DND-41 (cell line): Measurements from ENCODE around the gene SYNCRIP.
"Not testable (repeated sequence)": the region's sequence is repeated elsewhere in the genome, so short reads cannot be mapped to it uniquely, and the experiment has no call there.

Source experiments
- ATAC-seq: fragments of 200-7000 bp; cut with Tn5 transposase; 3 replicates; pipeline ENCODE4 v1.9.1; 2021; ENCODE audit warnings: low read depth; ENCODE audit not compliant: insufficient read depth
- DNase-seq: peaks from one replicate; pipeline ENCODE4 v3.0.0-alpha.2; 2020
- H2AFZ ChIP-seq: 2 replicates; pipeline ENCODE4 v1.6.0; 2012; ENCODE audit warnings: low read depth, low read length
- H3K27ac ChIP-seq: 2 replicates; pipeline ENCODE4 v1.5.1; 2012; ENCODE audit warnings: low read length, inconsistent platforms
- H3K27me3 ChIP-seq: fragments of 200-600 bp; sonication (generic); 2 replicates; pipeline ENCODE4 v1.6.0; 2012; ENCODE audit warnings: low read length, mild to moderate bottlenecking, inconsistent platforms; ENCODE audit not compliant: insufficient read depth, poor library complexity
- H3K36me3 ChIP-seq: 2 replicates; pipeline ENCODE4 v1.5.1; 2012; ENCODE audit warnings: low read length, inconsistent platforms; ENCODE audit not compliant: insufficient read depth
- H3K4me1 ChIP-seq: 2 replicates; pipeline ENCODE4 v1.5.1; 2012; ENCODE audit warnings: mild to moderate bottlenecking, low read length; ENCODE audit not compliant: insufficient read depth
- H3K4me2 ChIP-seq: 2 replicates; pipeline ENCODE4 v1.6.0; 2012; ENCODE audit warnings: mild to moderate bottlenecking, moderate library complexity, low read length, inconsistent platforms; ENCODE audit not compliant: insufficient read depth
- H3K4me3 ChIP-seq, 2 experiments: fragments of 200-600 bp in 1 of 2; shearing (Covaris generic) in 1 of 2; 2 replicates each; pipeline ENCODE4 v1.5.1; 2012 to 2016; ENCODE audit warnings: inconsistent platforms in 2 of 2, low read length in 2 of 2, mild to moderate bottlenecking in 2 of 2, low read depth in 1 of 2, moderate library complexity in 1 of 2
- H3K79me2 ChIP-seq: 2 replicates; pipeline ENCODE4 v1.6.0; 2012; ENCODE audit warnings: low read length, inconsistent platforms; ENCODE audit not compliant: insufficient read depth
- H3K9ac ChIP-seq: 2 replicates; pipeline ENCODE4 v1.6.0; 2012; ENCODE audit warnings: low read depth, mild to moderate bottlenecking, inconsistent platforms, low read length, moderate library complexity
- H3K9me3 ChIP-seq: 2 replicates; pipeline ENCODE4 v1.5.1; 2012; ENCODE audit warnings: low read length, moderate library complexity, mild to moderate bottlenecking, inconsistent platforms; ENCODE audit not compliant: insufficient read depth, severe bottlenecking
- H4K20me1 ChIP-seq: 2 replicates; pipeline ENCODE4 v1.6.0; 2012; ENCODE audit warnings: low read length; ENCODE audit not compliant: insufficient read depth
- CTCF ChIP-seq: IDR thresholded peaks from 2 replicates; pipeline ENCODE4 v1.5.1; 2012; ENCODE audit warnings: borderline replicate concordance, low read length, moderate library complexity, mild to moderate bottlenecking; ENCODE audit not compliant: poor library complexity, severe bottlenecking; ENCODE audit errors: extremely low read depth
- EZH2 ChIP-seq: IDR thresholded peaks from 3 replicates; pipeline ENCODE4 v1.6.1; 2012; ENCODE audit warnings: borderline replicate concordance, low read depth, mild to moderate bottlenecking, moderate library complexity, low read length, inconsistent platforms; ENCODE audit not compliant: severe bottlenecking

The SYNCRIP gene

GRCh38 chr6:85585741-85586140, 56.9 kb downstream of the SYNCRIP start:
- H4K20me1 ChIP-seq: no peaks in the 10 kb centered on the region
- no peak overlapping the region for H3K9ac ChIP-seq
- H3K9me3 ChIP-seq: no peaks in the 10 kb centered on the region
- no peaks in the 10 kb centered on the region for H3K36me3 ChIP-seq
- H3K27ac ChIP-seq: no peak overlapping the region
- H3K4me2 ChIP-seq: no peak overlapping the region
- H3K4me1 ChIP-seq: no peaks in the 10 kb centered on the region
- H3K4me3 ChIP-seq: no peak overlapping the region
- peaks cover 30% of the 10 kb centered on the region; the same call in 1 of the 2 replicates for H3K79me2 ChIP-seq
- no peak for TF ChIP-seq CTCF
- no peak for TF ChIP-seq EZH2
- H2AFZ ChIP-seq: no peak overlapping the region
- DNase-seq (no peak), ATAC-seq (no peak)
- H3K27me3 ChIP-seq: no peaks in the 10 kb centered on the region

- ATAC-seq, H4K20me1 ChIP-seq, H3K4me2 ChIP-seq, DNase-seq, H3K4me1 ChIP-seq, H3K27ac ChIP-seq, H3K9ac ChIP-seq, H3K4me3 ChIP-seq, H3K27me3 ChIP-seq, H2AFZ ChIP-seq, H3K36me3 ChIP-seq, H3K9me3 ChIP-seq: not testable (repeated sequence)
- H3K79me2 ChIP-seq: peaks cover 12% of the 10 kb centered on the region; the same call in 1 of the 2 replicates
These were observed 59.9 kb downstream of the SYNCRIP start for GRCh38 chr6:85582832-85583231.

GRCh38 chr6:85581572-85581971, 61.1 kb downstream of the SYNCRIP start:
- Histone ChIP-seq H3K27me3 (no peaks in the 10 kb centered on the region), H3K4me3 (no peak overlapping the region), H3K4me2 (no peak overlapping the region), H3K9ac (no peak overlapping the region), H2AFZ (no peak overlapping the region), H3K36me3 (no peaks in the 10 kb centered on the region), H4K20me1 (no peaks in the 10 kb centered on the region; the same call in 1 of the 2 replicates), H3K4me1 (no peaks in the 10 kb centered on the region), H3K27ac (no peak overlapping the region), H3K79me2 (peaks cover 10% of the 10 kb centered on the region; the same call in 1 of the 2 replicates), H3K9me3 (no peaks in the 10 kb centered on the region)
- ATAC-seq (no peak), DNase-seq (no peak)
- no peak for TF ChIP-seq CTCF
- TF ChIP-seq EZH2: no peak

GRCh38 chr6:85580878-85581267, 61.8 kb downstream of the SYNCRIP start:
- H3K4me1 ChIP-seq: no peaks in the 10 kb centered on the region
- H3K9ac ChIP-seq: no peak overlapping the region
- peaks cover 7% of the 10 kb centered on the region; the same call in 1 of the 2 replicates for H3K79me2 ChIP-seq
- H3K4me2 ChIP-seq: no peak overlapping the region
- H4K20me1 ChIP-seq: no peaks in the 10 kb centered on the region; the same call in 1 of the 2 replicates
- ATAC-seq (no peak), DNase-seq (no peak)
- no peaks in the 10 kb centered on the region for H3K9me3 ChIP-seq
- no peak overlapping the region for H3K27ac ChIP-seq
- no peak overlapping the region for H3K4me3 ChIP-seq
- H2AFZ ChIP-seq: no peak overlapping the region
- no peaks in the 10 kb centered on the region for H3K27me3 ChIP-seq
- TF ChIP-seq EZH2 (no peak), CTCF (no peak)
- H3K36me3 ChIP-seq: no peaks in the 10 kb centered on the region
